IgD-negative memory B cell (primary cell): Measurements from ENCODE around the gene ID4. TPM values are rescaled to one million over a fixed set of nuclear protein-coding genes. Genes with fewer than 3 reads are reported as not detected.

Experiments used
- H3K27ac Mint-ChIP-seq, 3 donors: one replicate each; pipeline ENCODE4 v1.8.0; 2020 to 2022; ENCODE audit warnings: mild to moderate bottlenecking in 3 of 3, mixed read lengths in 3 of 3, moderate library complexity in 1 of 3
- H3K27me3 Mint-ChIP-seq: one replicate; pipeline ENCODE4 v1.8.0; 2021; ENCODE audit warnings: mixed read lengths
- H3K36me3 Mint-ChIP-seq: one replicate; pipeline ENCODE4 v1.8.0; 2020; ENCODE audit warnings: mild to moderate bottlenecking, mixed read lengths
- H3K4me1 Mint-ChIP-seq, 3 donors: one replicate each; pipeline ENCODE4 v1.8.0; 2020 to 2022; ENCODE audit warnings: mixed read lengths in 3 of 3, mild to moderate bottlenecking in 1 of 3
- H3K4me3 Mint-ChIP-seq, 4 donors: one replicate each; pipeline ENCODE4 v1.8.0; 2020 to 2022; ENCODE audit warnings: mild to moderate bottlenecking in 4 of 4, mixed read lengths in 4 of 4, moderate library complexity in 3 of 4
- H3K9me3 Mint-ChIP-seq, 3 donors: one replicate each; pipeline ENCODE4 v1.8.0; 2020 to 2021; ENCODE audit warnings: mixed read lengths in 3 of 3, mild to moderate bottlenecking in 1 of 3
- polyA plus RNA-seq: library from polyadenylated mRNA; unstranded; fragments of 300-500 nt; fragmentation: Illumina TruSeq; gene quantifications from one replicate; pipeline ENCODE4 v1.2.3, GENCODE V29; 2021

ID4 gene
- polyA plus RNA-seq, 1 donor from 2014 or later = not detected

GRCh38 chr6:19812512-19813119 is 24.6 kb upstream of the ID4 start:
- no peak overlapping the region for H3K27ac Mint-ChIP-seq
- H3K9me3 Mint-ChIP-seq = peaks cover 0 to 3% (median 0%) of the 10 kb centered on the region in 3 donors
- H3K27me3 Mint-ChIP-seq = no peaks in the 10 kb centered on the region
- no peaks in the 10 kb centered on the region for H3K4me1 Mint-ChIP-seq
- no peak overlapping the region for H3K4me3 Mint-ChIP-seq
- H3K36me3 Mint-ChIP-seq = no peaks in the 10 kb centered on the region

- peaks cover 1% of the 10 kb centered on the region for H3K27me3 Mint-ChIP-seq
- H3K9me3 Mint-ChIP-seq = peaks cover 4 to 8% (median 4%) of the 10 kb centered on the region in 3 donors
- no peaks in the 10 kb centered on the region for H3K4me1 Mint-ChIP-seq
- H3K27ac Mint-ChIP-seq = no peak overlapping the region
- no peak overlapping the region for H3K4me3 Mint-ChIP-seq
- H3K36me3 Mint-ChIP-seq = no peaks in the 10 kb centered on the region
Observed at GRCh38 chr6:19818805-19819204, 18.4 kb upstream of the ID4 start.

GRCh38 chr6:19824058-19824807 is 12.9 kb upstream of the ID4 start:
- H3K27me3 Mint-ChIP-seq = peaks cover 1% of the 10 kb centered on the region
- H3K4me1 Mint-ChIP-seq = no peaks in the 10 kb centered on the region
- H3K9me3 Mint-ChIP-seq = peaks cover 4 to 6% (median 4%) of the 10 kb centered on the region in 3 donors
- H3K4me3 Mint-ChIP-seq = no peak overlapping the region
- H3K36me3 Mint-ChIP-seq = no peaks in the 10 kb centered on the region
- H3K27ac Mint-ChIP-seq = no peak overlapping the region

DNA sequence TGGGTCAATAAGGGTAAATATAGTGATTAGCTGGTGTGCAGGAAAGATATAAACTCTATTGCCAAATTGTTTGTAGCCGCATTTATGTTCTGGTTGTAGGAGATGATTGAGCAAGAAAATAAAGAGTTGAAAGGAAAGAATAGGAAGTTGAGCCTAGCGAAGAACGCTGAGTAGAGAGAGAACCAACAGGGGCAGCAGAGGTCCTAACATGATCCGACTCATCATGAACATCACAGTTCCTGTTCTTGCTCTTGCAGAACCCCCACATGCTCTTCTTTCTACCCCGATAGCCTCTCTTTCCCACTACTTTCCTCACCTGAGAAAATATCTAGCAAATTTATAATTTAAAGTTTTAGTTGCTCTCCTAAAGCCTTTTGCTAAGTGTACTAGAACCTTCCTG is 9.9 kb upstream of the ID4 start:
- Mint-ChIP-seq H3K36me3 (no peaks in the 10 kb centered on the region), H3K27me3 (no peaks in the 10 kb centered on the region), H3K4me1 (no peaks in the 10 kb centered on the region), H3K27ac (no peak overlapping the region), H3K4me3 (no peak overlapping the region), H3K9me3 (peaks cover 2 to 6% (median 4%) of the 10 kb centered on the region in 3 donors)

- Mint-ChIP-seq H3K4me3 (no peak overlapping the region), H3K4me1 (no peaks in the 10 kb centered on the region), H3K27me3 (no peaks in the 10 kb centered on the region), H3K9me3 (peaks cover 1 to 5% (median 4%) of the 10 kb centered on the region in 3 donors), H3K36me3 (no peaks in the 10 kb centered on the region), H3K27ac (no peak overlapping the region)
Observed at GRCh38 chr6:19827903-19828302, 9.3 kb upstream of the ID4 start.

- Mint-ChIP-seq H3K27me3 (peaks cover under 1% of the 10 kb centered on the region), H3K36me3 (no peaks in the 10 kb centered on the region), H3K4me1 (no peaks in the 10 kb centered on the region), H3K27ac (no peak overlapping the region), H3K9me3 (peaks cover 0 to 4% (median 4%) of the 10 kb centered on the region in 3 donors), H3K4me3 (no peak overlapping the region)
Observed at GRCh38 chr6:19830171-19830570, 7.0 kb upstream of the ID4 start.

GRCh38 chr6:19831358-19831757 is 5.8 kb upstream of the ID4 start:
- Mint-ChIP-seq H3K27ac (no peak overlapping the region), H3K4me3 (no peak overlapping the region), H3K9me3 (peaks cover 0 to 10% (median 4%) of the 10 kb centered on the region in 3 donors), H3K4me1 (no peaks in the 10 kb centered on the region), H3K36me3 (no peaks in the 10 kb centered on the region), H3K27me3 (peaks cover 6% of the 10 kb centered on the region)

GRCh38 chr6:19833947-19834346 is 3.2 kb upstream of the ID4 start:
- Mint-ChIP-seq H3K27me3 (peaks cover 13% of the 10 kb centered on the region), H3K4me1 (peaks cover 0 to under 1% (median 0%) of the 10 kb centered on the region in 3 donors), H3K9me3 (peaks cover 0 to 6% (median 3%) of the 10 kb centered on the region in 3 donors), H3K36me3 (no peaks in the 10 kb centered on the region), H3K27ac (no peak overlapping the region), H3K4me3 (no peak overlapping the region)

DNA sequence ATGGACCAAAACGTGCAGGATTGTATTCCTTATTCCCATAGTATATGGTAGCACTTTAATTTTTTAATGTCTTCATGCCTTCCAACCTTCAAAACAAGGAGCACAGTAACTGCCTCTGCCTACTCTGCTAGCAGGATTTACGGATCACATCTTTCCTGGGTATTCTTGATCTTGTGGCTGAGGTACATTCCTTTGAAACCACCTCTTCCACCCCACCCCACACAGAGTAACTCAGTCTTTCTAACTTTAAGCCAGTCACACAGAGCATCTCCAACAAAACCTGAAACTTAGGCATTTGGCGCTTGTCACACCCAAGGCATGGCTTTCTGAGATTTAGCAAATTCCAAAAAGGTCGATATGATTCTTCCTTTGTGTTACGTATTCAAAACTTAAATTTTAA is 2.3 kb upstream of the ID4 start:
- Mint-ChIP-seq H3K4me3 (no peak overlapping the region), H3K4me1 (peaks cover 0 to 4% (median 3%) of the 10 kb centered on the region in 3 donors), H3K36me3 (no peaks in the 10 kb centered on the region), H3K9me3 (peaks cover 0 to 6% (median 4%) of the 10 kb centered on the region in 3 donors), H3K27ac (no peak overlapping the region), H3K27me3 (peaks cover 19% of the 10 kb centered on the region)

- H3K4me3 Mint-ChIP-seq = no peak overlapping the region
- peaks cover 0 to 6% (median 6%) of the 10 kb centered on the region in 3 donors for H3K9me3 Mint-ChIP-seq
- H3K4me1 Mint-ChIP-seq = peaks cover 0 to 4% (median 3%) of the 10 kb centered on the region in 3 donors
- no peak overlapping the region for H3K27ac Mint-ChIP-seq
- H3K27me3 Mint-ChIP-seq = peaks cover 25% of the 10 kb centered on the region
- H3K36me3 Mint-ChIP-seq = no peaks in the 10 kb centered on the region
Observed at GRCh38 chr6:19835605-19836004, 1.6 kb upstream of the ID4 start.

GRCh38 chr6:19837511-19838441 is 606 bp downstream of the ID4 start:
- Mint-ChIP-seq H3K4me1 (peaks cover 0 to 4% (median 3%) of the 10 kb centered on the region in 3 donors), H3K27ac (no peak overlapping the region), H3K9me3 (peaks cover 0 to 6% (median 6%) of the 10 kb centered on the region in 3 donors), H3K36me3 (no peaks in the 10 kb centered on the region), H3K4me3 (no peak overlapping the region), H3K27me3 (peaks cover 25% of the 10 kb centered on the region)

- H3K27ac Mint-ChIP-seq = no peak overlapping the region
- peaks cover 25% of the 10 kb centered on the region for H3K27me3 Mint-ChIP-seq
- H3K9me3 Mint-ChIP-seq = peaks cover 0 to 6% (median 4%) of the 10 kb centered on the region in 3 donors
- H3K4me3 Mint-ChIP-seq = peak overlapping the region in 1 of 4 donors; percentile 28
- peaks cover 0 to 4% (median 3%) of the 10 kb centered on the region in 3 donors for H3K4me1 Mint-ChIP-seq
- no peaks in the 10 kb centered on the region for H3K36me3 Mint-ChIP-seq
Observed at GRCh38 chr6:19838442-19839236, 1.5 kb downstream of the ID4 start.

- Mint-ChIP-seq H3K27ac (no peak overlapping the region), H3K9me3 (peaks cover 0 to 6% (median 4%) of the 10 kb centered on the region in 3 donors), H3K4me1 (peaks cover 0 to 4% (median 3%) of the 10 kb centered on the region in 3 donors), H3K27me3 (peaks cover 25% of the 10 kb centered on the region), H3K4me3 (peak overlapping the region in 1 of 4 donors; percentile 28), H3K36me3 (no peaks in the 10 kb centered on the region)
Observed at GRCh38 chr6:19839237-19839546, 2.0 kb downstream of the ID4 start.

DNA sequence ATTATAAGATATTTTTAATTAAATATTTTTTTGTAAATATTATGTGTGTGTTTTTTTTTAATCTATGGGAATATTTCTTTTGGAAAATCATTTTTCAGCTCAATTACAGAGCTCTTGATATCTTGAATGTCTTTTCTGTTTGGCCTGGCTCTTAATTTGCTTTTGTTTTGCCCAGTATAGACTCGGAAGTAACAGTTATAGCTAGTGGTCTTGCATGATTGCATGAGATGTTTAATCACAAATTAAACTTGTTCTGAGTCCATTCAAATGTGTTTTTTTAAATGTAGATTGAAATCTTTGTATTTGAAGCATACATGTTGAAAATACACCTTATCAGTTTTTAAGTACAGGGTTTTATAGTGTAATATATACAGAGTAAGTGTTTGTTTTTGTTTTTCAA is 2.6 kb downstream of the ID4 start:
- Mint-ChIP-seq H3K27ac (no peak overlapping the region), H3K4me1 (peaks cover 0 to 4% (median 3%) of the 10 kb centered on the region in 3 donors), H3K27me3 (peaks cover 25% of the 10 kb centered on the region), H3K4me3 (no peak overlapping the region), H3K9me3 (peaks cover 0 to 6% (median 4%) of the 10 kb centered on the region in 3 donors), H3K36me3 (no peaks in the 10 kb centered on the region)
